GM19328 (cell line): Measurements from ENCODE around the gene OR2C1.

Experiments used
- ATAC-seq: cut with Tn5 transposase; IDR thresholded peaks from one replicate; pipeline ENCODE4 v1.9.1; 2021; ENCODE audit warnings: mild to moderate bottlenecking, moderate library complexity; ENCODE audit not compliant: unreplicated experiment

The OR2C1 gene

DNA sequence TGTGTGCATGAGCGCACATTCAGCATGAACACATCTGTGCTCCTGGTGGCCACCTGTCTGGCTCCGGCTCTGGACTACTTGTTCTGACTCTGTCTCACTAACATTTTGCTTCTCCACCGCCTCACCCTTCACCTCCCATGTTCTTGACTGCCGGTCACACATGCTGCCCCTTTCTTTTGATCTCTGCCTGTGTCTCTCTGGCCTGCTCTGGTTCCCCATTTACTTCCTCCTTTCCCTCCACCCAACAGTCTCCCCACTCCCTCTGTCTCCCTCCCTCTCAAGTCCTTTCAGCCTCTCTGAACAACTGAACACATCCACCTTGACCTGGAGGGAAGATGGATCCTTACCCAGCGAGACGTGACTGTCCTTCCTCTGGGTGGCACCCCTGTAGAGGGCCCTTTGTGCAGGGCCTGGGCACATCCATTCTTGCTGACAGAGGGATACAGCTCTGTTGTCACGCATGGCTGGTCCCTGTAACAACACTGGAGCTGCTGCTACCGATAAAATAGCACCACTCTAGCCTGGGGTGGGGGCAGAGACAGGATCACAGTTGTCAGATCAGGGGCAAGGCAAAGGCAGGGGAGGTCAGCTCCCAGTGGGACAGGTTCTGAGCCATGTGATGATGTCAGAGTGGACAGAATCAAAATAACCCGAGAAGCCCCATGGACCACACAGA, 34.1 kb downstream of the OR2C1 start:
- no peak for ATAC-seq

DNA sequence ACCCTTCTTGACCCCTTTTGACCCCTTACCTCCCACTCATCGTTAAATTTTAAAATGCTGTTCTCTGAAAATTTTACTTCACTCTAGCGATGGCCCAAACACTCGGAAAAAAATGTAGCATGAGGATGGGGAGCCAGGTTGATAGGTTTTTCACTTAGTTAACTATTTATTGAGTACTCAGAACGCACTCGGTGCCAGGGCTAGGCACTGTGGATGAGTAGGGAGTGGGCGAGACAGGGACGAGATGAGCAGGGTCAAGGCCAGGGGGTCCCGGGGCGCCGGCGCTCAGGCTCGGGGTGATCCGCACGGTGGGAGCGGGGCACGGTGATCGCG, 44.7 kb downstream of the OR2C1 start:
- ATAC-seq: peak; percentile 19

DNA sequence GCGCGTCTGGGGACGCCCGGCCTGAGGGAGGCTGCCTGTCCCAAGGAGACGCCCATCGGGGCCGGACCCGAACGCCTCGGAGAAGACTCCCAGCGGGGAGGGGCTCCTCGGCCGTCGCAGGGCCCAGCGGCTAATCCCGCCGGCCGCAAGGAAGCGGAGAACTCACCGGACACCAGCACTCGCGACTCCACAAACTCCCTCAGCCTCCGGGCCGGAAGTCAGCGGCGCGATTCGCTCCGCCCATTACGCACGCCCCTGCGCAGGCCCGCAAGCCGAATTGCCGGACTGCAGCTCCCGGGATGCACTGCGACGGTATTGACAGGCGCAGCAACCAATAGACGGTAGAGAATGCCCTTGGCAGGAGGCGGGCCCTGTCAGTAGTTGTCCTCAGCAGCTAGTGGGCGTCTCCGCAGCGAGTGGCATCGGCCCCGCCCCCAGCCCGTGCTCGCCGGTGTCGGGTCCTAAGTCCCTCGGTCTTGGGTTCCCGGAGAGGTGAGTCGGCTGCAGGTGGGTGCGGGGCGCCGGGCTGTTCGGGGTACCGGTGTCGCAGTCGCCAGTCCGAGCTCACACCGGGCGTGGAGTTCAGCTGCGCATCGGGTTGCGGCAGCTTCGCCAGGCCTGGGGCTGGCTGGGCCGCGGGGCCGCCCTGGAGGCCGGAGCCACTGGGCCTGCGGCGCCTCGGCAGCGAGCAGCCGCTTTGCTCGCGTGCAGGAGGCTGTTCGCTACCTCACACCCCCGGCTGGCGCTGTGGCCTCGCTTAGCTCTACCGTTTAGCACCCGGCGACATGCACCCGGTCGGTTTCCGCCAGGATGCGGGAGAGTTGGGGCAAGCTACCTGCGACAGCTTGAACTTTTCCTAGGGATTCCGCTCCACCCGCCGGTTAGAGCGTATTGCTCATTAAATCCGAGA, 45.3 kb downstream of the OR2C1 start, which contains the start of the genes ZNF174 and ZSCAN32:
Gene ZNF174 (plus strand): TSS at position 437 of the 910 bp plus-strand sequence. CDS start 790 bp downstream, outside the sequence.
Gene ZSCAN32 (minus strand): TSS at position 226 of the 910 bp plus-strand sequence. CDS start 3,447 bp downstream, outside the sequence.
- peak; percentile 99 for ATAC-seq

DNA sequence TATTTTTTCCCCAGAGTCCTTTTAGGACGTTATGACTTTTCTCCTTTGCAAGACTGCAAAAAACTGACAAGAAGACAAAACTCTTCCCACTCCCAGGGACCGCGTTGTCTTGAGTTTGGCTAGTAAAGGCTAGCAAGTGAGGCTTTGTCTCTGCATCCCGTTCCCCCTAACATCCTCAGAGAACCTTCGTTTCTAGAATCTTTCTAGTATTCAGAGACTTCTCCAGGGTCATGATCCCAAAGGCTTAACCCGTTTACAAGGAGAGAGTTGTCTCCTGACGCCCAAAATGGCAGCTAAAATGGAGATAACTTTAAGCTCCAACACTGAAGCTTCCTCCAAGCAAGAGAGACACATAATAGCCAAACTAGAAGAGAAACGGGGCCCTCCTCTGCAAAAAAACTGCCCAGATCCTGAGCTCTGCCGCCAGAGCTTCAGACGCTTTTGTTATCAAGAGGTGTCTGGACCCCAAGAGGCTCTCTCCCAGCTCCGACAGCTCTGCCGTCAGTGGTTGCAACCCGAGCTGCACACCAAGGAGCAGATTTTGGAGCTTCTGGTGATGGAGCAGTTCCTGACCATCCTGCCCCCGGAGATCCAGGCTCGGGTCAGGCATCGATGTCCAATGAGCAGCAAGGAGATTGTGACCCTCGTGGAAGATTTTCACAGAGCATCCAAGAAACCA, 46.2 kb downstream of the OR2C1 start:
- no peak for ATAC-seq
